ENCODE results near the gene MNT.

GRCh38 chr17:2400877-2401425 lies at the start of gene MNT:
- TF ChIP-seq CTCF (IDR thresholded peaks at IDR 0.05), result peak in 5 of 6 experiments; percentile 11 to 38 (median 31)
- peak in 3 of 4 donors; percentile 48 to 77 (median 71) for TF ChIP-seq POLR2A (IDR thresholded peaks at IDR 0.05)
- peak in 1 of 4 donors; percentile 68 for TF ChIP-seq EP300 (IDR thresholded peaks at IDR 0.05)
